HCT116 (cell line): ENCODE measurements around the gene EHF. TPM values are rescaled to one million over a fixed set of nuclear protein-coding genes. Genes with fewer than 3 reads are reported as not detected.

ENCODE experiments used
- ATAC-seq: fragments of 200-7000 bp; cut with Tn5 transposase; 2 replicates; pipeline ENCODE4 v1.9.1; 2020; ENCODE audit warnings: mild to moderate bottlenecking, moderate library complexity
- BruUV-seq: library from RNA; stranded (reverse); fragments of 400-500 nt; replicated peaks from 2 replicates; lab custom pipeline; 2021; lab: Mats Ljungman, UMichigan
- CTCF ChIA-PET: fragments of 300-600 bp; sonication (Branson Sonifier 250); formaldehyde crosslinking; loops from one replicate; lab custom pipeline; 2021; ENCODE audit warnings: antibody characterized with exemption; lab: Charles Lee
- POLR2A ChIA-PET: fragments of 300-600, 350-600 bp; sonication (Branson Sonifier 250); formaldehyde crosslinking; loops from one replicate; lab custom pipeline; 2021; ENCODE audit warnings: antibody characterized with exemption; lab: Charles Lee
- RAD21 ChIA-PET, 2 experiments: fragments of 300-600 bp; sonication (Branson Sonifier 250); formaldehyde crosslinking; loops; one replicate each; lab custom pipeline; 2023; ENCODE audit warnings: low total read pairs in 2 of 2; ENCODE audit not compliant: uncharacterized antibody in 2 of 2, unreplicated experiment in 2 of 2, low non-redundant PET in 1 of 2; lab: Charles Lee
- DNase-seq: peaks from one replicate; pipeline ENCODE4 v3.0.0-alpha.2; 2010; ENCODE audit warnings: low read depth, low spot score
- H2AFZ ChIP-seq: fragments of 200-600 bp; shearing (Covaris generic), sonication (generic); 2 replicates; pipeline ENCODE4 v1.6.1; 2017; ENCODE audit warnings: low read depth, mixed run types, mixed read lengths, antibody characterized with exemption, low read length; ENCODE audit not compliant: poor library complexity, severe bottlenecking
- H3K27ac ChIP-seq: 2 replicates; pipeline ENCODE4 v1.5.1; 2012; ENCODE audit warnings: low read depth, low read length
- H3K27me3 ChIP-seq: fragments of 200-600 bp; sonication (generic); 2 replicates; pipeline ENCODE4 v1.6.1; 2016; ENCODE audit warnings: mixed run types, low read length, mixed read lengths; ENCODE audit not compliant: insufficient read depth
- H3K36me3 ChIP-seq, 2 experiments: fragments of 200-500 bp in 1 of 2; fragments of 200-600 bp in 1 of 2; sonication (Bioruptor generic) in 1 of 2; sonication (generic) in 1 of 2; 2 replicates each; pipeline versions ENCODE4 v1.5.1 to v1.6.1; 2014 to 2016; ENCODE audit warnings: low read length in 2 of 2, inconsistent platforms in 1 of 2, mixed read lengths in 1 of 2, mixed run types in 1 of 2; ENCODE audit not compliant: insufficient read depth in 2 of 2, control insufficient read depth in 1 of 2
- H3K4me1 ChIP-seq, 2 experiments: fragments of 200-600 bp in 1 of 2; sonication (generic) in 1 of 2; 2 replicates each; pipeline versions ENCODE4 v1.5.1 to v1.6.1; 2012 to 2017; ENCODE audit warnings: low read length in 2 of 2, inconsistent platforms in 1 of 2, mild to moderate bottlenecking in 1 of 2, mixed read lengths in 1 of 2, mixed run types in 1 of 2, moderate library complexity in 1 of 2; ENCODE audit not compliant: insufficient read depth in 2 of 2, control insufficient read depth in 1 of 2
- H3K4me2 ChIP-seq: fragments of 200-600 bp; sonication (generic); 2 replicates; pipeline ENCODE4 v1.6.1; 2017; ENCODE audit warnings: mixed run types, low read length, mixed read lengths
- H3K4me3 ChIP-seq, 2 experiments: fragments of 200-600 bp in 1 of 2; sonication (generic) in 1 of 2; replicated peaks in 1 of 2; 2 replicates each; pipeline ENCODE4 v1.5.1; 2011 to 2016; ENCODE audit warnings: low read length in 2 of 2, control low read depth in 1 of 2, low read depth in 1 of 2, mild to moderate bottlenecking in 1 of 2, mixed read lengths in 1 of 2, mixed run types in 1 of 2
- H3K79me2 ChIP-seq: fragments of 200-600 bp; sonication (generic); 2 replicates; pipeline ENCODE4 v1.6.1; 2017; ENCODE audit warnings: mild to moderate bottlenecking, mixed run types, low read length, moderate library complexity, mixed read lengths; ENCODE audit not compliant: insufficient read depth
- H3K9ac ChIP-seq: fragments of 200-600 bp; sonication (generic); 2 replicates; pipeline ENCODE4 v1.6.1; 2016; ENCODE audit warnings: low read length, mixed read lengths
- H3K9me2 ChIP-seq: fragments of 200-600 bp; sonication (generic), shearing (Covaris generic); 2 replicates; pipeline ENCODE4 v1.6.1; 2017; ENCODE audit warnings: mixed run types, mild to moderate bottlenecking, moderate library complexity; ENCODE audit not compliant: insufficient read depth
- H3K9me3 ChIP-seq, 2 experiments: fragments of 200-500 bp in 1 of 2; fragments of 200-600 bp in 1 of 2; sonication (Bioruptor generic) in 1 of 2; sonication (generic) in 1 of 2; 2 replicates each; pipeline ENCODE4 v1.6.1; 2014 to 2017; ENCODE audit warnings: low read length in 2 of 2, mixed read lengths in 2 of 2, inconsistent platforms in 1 of 2, low read depth in 1 of 2, mild to moderate bottlenecking in 1 of 2, mixed run types in 1 of 2, moderate library complexity in 1 of 2; ENCODE audit not compliant: control insufficient read depth in 1 of 2, insufficient read depth in 1 of 2
- H4K20me1 ChIP-seq: fragments of 200-600 bp; sonication (generic), shearing (Covaris generic); 2 replicates; pipeline ENCODE4 v1.6.1; 2017; ENCODE audit warnings: mixed run types, mild to moderate bottlenecking, moderate library complexity; ENCODE audit not compliant: insufficient read depth
- CEBPB ChIP-seq: IDR thresholded peaks from 2 replicates; pipeline ENCODE4 v1.6.1; 2012; ENCODE audit warnings: low read depth
- EZH2 ChIP-seq: fragments of 200-600 bp; sonication (generic); IDR thresholded peaks from 2 replicates; pipeline ENCODE4 v1.6.1; 2017; ENCODE audit warnings: antibody characterized with exemption, mixed run types
- FOSL1 ChIP-seq: IDR thresholded peaks from 2 replicates; pipeline ENCODE4 v1.6.1; 2012; ENCODE audit warnings: low read depth
- POLR2A ChIP-seq: IDR thresholded peaks from 2 replicates; pipeline ENCODE4 v1.7.0; 2011; ENCODE audit warnings: borderline replicate concordance; ENCODE audit not compliant: insufficient read depth, insufficient read length; ENCODE audit errors: extremely low read depth
- RAD21 ChIP-seq: IDR thresholded peaks from 2 replicates; pipeline ENCODE4 v1.6.1; 2012; ENCODE audit warnings: low read depth, mild to moderate bottlenecking
- SIN3A ChIP-seq: IDR thresholded peaks from 2 replicates; pipeline ENCODE4 v1.6.1; 2012; ENCODE audit warnings: low read depth
- SRF ChIP-seq: IDR thresholded peaks from 2 replicates; pipeline ENCODE4 v1.6.1; 2012; ENCODE audit warnings: low read depth
- TCF7L2 ChIP-seq: IDR thresholded peaks from 2 replicates; pipeline ENCODE4 v1.7.0; 2011; ENCODE audit warnings: borderline replicate concordance, inconsistent platforms; ENCODE audit not compliant: insufficient read depth, insufficient read length; ENCODE audit errors: extremely low read depth
- ZFX ChIP-seq: fragments of 450-650 bp; IDR thresholded peaks from 2 replicates; pipeline ENCODE4 v1.6.1; 2017
- intact Hi-C: fragments of 100-400 bp; cut with micrococcal nuclease; formaldehyde crosslinking; loops from 2 replicates; pipeline ENCODE4 v1.10.0; 2022
- total RNA-seq: library from RNA; stranded (reverse); gene quantifications from one replicate; pipeline ENCODE4 v1.2.1, GENCODE V29; 2021; ENCODE audit not compliant: unreplicated experiment
- TF ChIP-seq, protein P1 (sequence below): IDR thresholded peaks from 2 replicates; pipeline ENCODE4 v1.6.1; 2011; ENCODE audit warnings: mild to moderate bottlenecking, low read length, moderate library complexity; ENCODE audit not compliant: insufficient replicate concordance; ENCODE audit errors: extremely low read depth

Gene EHF
- total RNA-seq, 1 experiment from 2014 or later, result 51.5 TPM

DNA sequence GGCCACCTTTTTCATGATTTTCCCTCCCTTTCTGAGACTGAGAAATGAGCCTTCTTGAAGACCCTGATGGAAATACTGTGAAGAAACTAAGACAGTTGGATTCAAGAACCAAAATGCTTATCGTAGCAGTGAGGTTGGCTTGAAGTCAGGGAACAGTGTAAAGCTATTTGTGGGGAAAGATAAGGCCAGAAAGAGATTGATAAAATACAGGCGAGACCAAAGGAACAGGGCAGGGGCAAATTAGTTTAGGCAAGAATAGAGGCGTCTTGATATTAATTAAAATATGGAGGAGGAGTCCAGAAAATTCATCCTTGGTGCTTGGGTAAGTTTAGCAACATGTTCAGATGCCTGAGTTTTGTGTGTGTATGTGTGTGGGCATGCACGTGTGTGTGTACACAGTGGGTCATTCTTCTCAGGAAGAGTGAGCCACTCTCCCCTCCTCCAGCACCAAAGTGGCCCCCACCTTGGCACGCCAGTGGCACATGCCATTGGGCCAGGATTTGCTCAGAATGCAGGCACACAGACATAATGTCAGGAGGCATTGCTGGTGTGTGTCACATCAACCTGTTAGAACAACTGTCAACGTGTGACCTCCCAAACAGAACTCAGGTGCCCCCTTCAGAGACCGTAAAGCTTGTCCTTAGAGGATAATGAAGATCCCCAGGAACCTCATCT, 3.9 kb upstream of the EHF start:
- H3K79me2 ChIP-seq, result no peaks in the 10 kb centered on the region
- H2AFZ ChIP-seq, result no peak overlapping the region
- peaks cover 0 to 49% of the 10 kb centered on the region in 2 experiments; a peak in 2 of 4 replicates for H3K4me1 ChIP-seq
- DNase-seq, result no peak
- intact Hi-C loops, result no loop called here
- no peaks in the 10 kb centered on the region for H3K9me3 ChIP-seq
- no peaks in the 10 kb centered on the region for H3K9me2 ChIP-seq
- ATAC-seq, result no peak
- RAD21 ChIA-PET, result no interaction called here
- no peak overlapping the region for H3K4me3 ChIP-seq
- H3K27ac ChIP-seq, result no peak overlapping the region
- no peaks in the 10 kb centered on the region for H3K27me3 ChIP-seq
- no peak for TF ChIP-seq SIN3A
- TF ChIP-seq EZH2, result no peak
- TF ChIP-seq, protein P1, sequence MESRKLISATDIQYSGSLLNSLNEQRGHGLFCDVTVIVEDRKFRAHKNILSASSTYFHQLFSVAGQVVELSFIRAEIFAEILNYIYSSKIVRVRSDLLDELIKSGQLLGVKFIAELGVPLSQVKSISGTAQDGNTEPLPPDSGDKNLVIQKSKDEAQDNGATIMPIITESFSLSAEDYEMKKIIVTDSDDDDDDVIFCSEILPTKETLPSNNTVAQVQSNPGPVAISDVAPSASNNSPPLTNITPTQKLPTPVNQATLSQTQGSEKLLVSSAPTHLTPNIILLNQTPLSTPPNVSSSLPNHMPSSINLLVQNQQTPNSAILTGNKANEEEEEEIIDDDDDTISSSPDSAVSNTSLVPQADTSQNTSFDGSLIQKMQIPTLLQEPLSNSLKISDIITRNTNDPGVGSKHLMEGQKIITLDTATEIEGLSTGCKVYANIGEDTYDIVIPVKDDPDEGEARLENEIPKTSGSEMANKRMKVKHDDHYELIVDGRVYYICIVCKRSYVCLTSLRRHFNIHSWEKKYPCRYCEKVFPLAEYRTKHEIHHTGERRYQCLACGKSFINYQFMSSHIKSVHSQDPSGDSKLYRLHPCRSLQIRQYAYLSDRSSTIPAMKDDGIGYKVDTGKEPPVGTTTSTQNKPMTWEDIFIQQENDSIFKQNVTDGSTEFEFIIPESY, result no peak
- no peak for TF ChIP-seq TCF7L2
- no peak for TF ChIP-seq CEBPB
- no peak for TF ChIP-seq POLR2A
- no peak for TF ChIP-seq SRF
- TF ChIP-seq FOSL1, result no peak
- no peak for TF ChIP-seq ZFX
- TF ChIP-seq RAD21, result no peak
- TF ChIP-seq, all 23 proteins: peak for 0
- no peak overlapping the region for H3K9ac ChIP-seq
- H3K4me2 ChIP-seq, result no peak overlapping the region
- CTCF ChIA-PET, result no interaction called here
- no peaks in the 10 kb centered on the region for H4K20me1 ChIP-seq
- no peaks in the 10 kb centered on the region for H3K36me3 ChIP-seq
- POLR2A ChIA-PET, result no interaction called here
- no TSS peak for BruUV-seq
